Measurements from ENCODE around the gene MTF2.

MTF2 gene

DNA sequence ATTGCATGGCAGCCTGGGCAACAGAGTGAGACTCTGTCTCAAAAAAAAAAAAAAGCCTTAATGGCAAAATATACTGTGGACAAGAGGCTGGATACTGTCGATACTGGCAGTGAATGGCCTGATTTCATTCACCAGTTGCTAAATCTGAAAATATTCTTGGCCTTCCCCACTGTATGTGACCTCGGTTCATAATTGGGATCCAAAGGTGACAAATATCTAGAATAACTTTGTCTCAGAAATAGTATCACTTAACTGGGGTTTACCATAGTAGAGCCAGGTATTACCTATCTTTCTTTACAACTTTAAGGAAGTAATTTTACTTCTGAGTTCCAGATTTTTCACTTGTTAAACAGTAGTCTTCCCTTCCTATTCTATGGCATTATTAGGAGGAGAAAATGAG is 8.4 kb downstream of the MTF2 start:
- DNase-seq: no peak

DNA sequence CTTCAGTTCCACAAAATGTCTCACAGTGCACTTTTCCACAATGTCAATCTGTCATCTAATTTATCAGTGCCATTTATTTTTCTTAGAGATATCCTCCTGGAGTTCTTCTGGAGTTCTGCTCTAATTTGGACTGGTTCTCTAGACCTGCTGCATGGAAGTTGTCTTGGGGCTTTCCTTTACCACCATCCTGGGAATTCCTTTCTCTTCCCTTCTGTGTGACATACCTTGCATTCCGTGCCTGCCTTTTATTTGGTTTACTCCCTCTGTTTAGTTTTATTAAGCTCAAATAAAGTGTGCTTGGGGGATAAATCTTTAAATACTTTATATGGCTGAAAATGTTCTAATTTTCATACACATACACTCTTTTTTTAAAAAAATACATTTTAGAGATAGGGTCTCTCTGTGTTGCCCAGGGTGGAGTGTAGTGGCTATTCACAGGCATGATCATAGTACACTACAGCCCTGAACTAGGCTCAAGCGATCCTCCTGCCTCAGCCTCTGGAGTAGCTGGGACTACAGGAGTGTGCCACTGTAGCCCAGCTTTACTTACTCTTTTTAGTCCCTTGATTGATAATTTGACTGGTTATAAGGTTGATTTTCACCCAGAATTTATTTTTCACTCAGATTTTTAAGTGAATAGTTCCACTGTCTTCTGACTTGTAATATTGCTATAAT is 14.4 kb downstream of the MTF2 start:
- no peak for DNase-seq

DNA sequence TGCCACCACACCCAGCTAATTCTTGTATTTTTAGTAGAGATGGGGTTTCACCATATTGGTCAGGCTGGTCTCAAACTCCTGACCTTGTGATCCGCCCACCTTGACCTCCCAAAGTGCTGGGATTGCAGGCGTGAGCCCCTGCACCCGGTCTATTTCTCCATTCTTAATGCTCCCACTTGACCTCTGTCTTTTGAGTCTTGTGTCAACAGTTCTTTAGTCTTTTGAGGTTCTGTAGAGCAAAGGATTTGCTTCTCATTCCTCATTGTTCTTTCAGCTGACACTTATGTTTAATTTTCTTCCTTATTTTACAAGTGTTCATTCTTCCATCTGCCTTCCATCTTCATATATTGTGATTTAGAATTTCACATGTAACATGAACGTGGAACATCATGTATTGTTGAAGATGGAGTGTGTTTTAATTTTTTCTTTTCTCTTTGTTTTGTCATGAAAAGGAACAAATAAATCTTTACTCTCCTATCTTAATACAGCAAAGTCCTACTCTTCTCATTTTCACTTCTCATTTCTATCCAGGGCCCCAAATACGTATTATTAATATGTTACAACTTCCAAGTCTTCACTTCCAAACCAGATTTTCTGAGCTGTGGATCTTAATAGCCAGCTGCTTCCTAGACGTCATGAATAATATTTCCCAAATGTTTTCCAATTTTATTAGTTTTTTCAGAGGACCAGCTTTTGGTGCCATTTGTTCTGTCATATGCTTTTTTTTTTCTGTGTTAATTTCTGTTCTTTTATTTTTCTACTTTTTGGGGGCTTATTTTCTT is 16.9 kb downstream of the MTF2 start:
- DNase-seq: no peak

DNA sequence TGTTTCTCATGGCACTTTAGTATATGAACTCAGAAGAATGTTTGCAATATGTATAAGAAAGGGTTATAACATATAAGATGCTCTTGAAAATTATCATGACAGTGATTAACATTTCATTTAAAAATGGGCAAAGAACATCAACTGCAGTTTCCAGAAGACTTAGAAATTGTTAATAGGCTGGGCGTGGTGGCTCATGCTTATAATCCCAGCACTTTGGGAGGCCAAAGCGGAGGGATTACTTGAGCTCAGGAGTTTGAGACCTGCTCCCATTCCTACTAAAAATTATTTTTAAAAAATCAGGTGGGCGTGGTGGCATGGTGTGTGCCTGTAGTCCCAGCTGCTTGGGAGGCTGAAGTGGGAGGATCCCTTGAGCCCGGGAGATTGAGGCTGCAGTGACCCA is 23.1 kb downstream of the MTF2 start:
- DNase-seq: no peak

DNA sequence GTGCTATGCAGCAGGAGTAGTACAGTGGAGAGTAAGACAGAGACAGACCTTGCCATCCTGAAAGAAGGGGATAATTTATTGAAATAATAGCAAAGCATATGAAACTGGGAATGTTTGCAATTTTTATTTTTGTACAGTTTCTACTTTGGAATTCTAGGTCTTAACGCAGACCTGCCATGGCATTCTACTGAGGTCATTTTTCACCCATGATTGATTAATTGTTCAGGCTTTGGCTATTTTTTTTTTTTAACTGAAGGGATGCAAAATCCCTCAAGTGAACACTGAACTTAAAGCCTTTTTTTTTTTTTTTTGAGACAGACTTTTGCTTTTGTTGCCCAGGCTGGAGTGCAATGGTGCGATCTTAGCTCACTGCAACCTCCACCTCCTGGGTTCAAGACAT is 27.1 kb downstream of the MTF2 start:
- no peak for DNase-seq

DNA sequence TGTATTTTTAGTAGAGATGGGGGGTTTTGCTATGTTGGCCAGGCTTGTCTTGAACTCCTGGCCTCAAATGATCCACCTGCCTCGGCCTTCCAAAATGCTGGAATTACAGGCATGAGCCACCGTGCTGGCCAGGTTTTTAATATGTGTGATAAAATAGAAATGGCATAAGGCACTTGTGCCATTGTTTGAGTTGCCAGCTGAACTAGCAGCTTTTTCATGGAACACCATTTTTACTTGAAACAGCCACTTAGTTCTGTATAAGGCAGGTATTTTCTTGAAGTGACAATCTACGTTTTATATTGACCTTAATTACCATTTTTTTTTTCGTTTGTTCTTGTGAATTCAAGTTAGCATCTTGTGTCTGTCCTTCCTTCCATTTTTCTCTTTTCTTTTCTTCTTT is 28.3 kb downstream of the MTF2 start:
- no peak for DNase-seq

DNA sequence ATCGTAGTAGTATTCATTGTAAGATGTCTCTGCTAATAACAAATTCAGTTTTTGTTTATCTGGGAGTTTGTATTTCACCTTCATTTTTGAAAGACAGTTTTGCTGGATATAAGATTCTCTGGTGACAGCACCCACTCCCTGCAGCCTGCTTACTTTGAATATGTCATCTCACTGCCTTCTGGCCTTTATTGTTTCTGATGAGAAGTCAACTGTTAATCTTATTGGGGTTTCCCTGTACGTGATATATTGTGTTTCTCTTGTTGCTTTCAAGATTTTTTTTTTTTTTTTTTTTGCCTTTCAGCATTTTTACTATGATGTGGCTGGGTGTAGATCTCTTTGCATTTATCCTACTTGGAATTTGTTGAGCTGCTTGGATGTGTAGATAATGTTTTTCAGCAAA is 29.3 kb downstream of the MTF2 start:
- DNase-seq: no peak

DNA sequence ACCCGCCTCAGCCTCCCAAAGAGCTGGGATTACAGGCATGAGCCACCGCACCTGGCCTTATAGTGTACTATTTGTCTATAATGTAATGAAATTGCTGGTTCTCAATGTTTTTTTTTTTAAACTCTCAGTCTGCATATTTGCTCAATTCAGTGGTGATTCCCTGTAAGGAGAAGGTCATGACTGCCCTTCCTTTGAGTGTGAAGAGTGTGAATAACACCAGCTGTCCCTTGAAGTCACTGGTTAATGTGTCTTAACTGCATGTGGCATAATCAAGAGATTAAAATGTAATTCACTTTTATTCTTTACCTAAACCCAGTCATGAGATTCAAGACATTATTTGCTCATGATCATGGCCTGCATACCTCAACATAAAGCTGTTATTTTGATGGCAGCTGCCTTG is 30.5 kb downstream of the MTF2 start:
- DNase-seq: peak; percentile 11

DNA sequence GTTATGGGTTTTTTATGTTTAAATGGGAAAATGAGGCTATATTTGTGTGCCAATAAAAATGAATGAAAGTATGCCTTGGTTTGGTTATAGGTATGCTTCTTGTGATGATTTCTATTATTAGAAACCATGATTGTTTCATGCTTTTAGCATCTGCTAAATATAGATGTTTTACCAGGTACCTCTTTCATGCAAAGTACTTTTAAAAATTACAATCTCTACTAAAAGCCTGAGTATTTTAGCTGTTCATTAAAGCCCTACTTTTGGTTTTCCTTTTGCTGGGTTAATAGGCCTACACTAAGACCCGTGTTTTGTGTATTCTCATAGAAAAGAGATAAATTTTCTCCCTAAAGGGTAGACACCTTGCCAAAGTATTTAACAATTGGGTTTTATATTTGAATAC is 32.0 kb downstream of the MTF2 start:
- DNase-seq: no peak

DNA sequence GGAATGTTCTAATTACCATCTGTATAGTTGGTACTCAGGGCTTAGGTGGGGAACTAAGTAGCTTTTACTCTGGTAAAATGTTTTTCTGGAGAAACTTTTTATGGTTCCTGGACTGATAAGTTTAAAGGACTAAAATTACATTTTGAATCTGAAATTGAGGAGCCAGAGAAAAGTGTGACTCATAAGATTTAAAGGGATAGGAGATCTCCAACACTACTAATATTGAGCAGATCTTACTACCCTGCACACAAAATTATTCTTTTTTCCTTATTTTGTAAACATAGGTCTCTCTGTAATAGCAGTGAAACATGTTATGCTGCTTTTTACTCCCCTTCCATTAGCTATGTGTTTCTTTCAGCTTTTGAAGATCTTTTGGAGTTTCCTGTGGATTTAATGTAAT is 32.5 kb downstream of the MTF2 start:
- DNase-seq: no peak

DNA sequence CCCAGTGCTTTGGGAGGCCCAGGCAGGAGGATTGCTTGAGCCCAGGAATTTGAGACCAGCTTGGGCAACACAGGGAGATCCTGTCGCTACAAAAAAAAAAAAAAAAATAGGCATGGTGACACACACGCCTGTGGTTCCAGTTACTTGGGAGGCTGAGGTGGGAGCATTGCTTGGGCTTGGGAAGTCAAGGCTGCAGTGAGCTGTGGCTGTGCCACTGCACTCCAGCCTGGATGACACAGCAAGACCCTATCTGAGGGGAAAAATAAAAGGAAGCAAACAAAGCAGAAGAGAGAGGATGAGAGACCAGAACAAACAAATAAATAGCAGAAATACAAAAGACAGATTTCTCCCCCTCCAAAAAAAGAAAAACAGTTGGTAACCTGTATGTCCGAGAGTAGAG is 34.0 kb downstream of the MTF2 start:
- no peak for DNase-seq

DNA sequence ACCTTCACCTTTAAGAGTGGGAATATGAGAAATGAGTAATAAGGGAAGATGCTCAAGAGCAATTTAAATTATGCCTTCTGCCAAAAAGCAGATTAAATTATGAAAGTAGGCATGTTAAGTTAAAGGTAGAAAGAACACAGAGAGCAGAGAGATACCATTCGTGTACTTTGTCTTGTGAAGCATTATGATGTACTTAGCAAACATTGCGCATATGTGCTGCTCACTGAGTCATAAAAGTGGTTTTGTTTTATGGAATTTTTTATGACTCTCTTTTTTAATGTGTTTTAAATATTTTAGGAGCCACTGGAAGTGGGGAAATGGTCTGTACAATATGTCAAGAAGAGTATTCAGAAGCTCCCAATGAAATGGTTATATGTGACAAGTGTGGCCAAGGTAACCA is 35.3 kb downstream of the MTF2 start:
- no peak for DNase-seq

DNA sequence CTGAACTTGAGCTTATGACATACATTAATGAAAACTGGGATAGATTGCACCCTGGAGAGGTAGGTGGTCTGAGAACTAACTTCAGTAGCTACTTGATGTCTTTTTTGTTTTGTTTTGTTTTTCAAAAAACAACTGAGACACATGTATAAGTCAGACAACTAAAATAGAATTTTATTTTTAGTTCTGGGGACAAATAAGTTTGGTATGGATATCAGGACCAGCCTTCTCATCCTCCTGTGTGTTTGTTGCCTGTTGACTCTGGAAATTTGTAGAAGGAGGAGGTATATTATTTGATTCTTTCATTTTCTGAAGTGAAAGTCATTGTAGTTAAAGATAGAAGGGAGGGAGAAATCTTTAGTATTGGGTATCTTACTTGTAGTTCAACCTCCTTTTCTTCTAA is 41.5 kb downstream of the MTF2 start:
- DNase-seq: no peak

DNA sequence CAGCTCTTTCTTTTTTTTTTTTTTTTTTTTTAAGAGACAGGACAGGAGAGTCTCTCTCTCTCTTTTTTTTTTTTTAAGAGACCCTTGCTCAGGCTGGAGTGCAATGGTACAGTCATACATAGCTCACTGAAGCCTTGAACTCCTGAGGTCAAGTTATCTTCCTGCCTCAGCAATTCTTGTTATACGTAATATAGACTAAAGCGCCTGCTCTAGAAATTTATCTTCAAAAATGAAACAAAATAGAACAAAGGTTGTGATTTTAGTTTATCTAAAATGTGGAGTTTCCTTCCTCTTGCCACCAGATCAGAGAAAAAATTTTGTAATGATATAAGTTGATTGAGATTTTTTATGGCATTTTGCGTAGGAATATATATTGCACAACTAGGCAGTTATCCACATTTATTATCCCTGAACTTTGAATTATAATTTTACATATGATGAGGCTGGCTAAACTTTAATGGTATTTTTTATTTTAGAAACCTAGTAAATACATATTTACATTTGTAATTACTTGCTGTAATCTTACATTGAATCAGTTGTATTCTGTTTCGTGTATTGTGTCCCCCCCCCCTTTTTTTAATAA is 44.2 kb downstream of the MTF2 start:
- no peak for DNase-seq

DNA sequence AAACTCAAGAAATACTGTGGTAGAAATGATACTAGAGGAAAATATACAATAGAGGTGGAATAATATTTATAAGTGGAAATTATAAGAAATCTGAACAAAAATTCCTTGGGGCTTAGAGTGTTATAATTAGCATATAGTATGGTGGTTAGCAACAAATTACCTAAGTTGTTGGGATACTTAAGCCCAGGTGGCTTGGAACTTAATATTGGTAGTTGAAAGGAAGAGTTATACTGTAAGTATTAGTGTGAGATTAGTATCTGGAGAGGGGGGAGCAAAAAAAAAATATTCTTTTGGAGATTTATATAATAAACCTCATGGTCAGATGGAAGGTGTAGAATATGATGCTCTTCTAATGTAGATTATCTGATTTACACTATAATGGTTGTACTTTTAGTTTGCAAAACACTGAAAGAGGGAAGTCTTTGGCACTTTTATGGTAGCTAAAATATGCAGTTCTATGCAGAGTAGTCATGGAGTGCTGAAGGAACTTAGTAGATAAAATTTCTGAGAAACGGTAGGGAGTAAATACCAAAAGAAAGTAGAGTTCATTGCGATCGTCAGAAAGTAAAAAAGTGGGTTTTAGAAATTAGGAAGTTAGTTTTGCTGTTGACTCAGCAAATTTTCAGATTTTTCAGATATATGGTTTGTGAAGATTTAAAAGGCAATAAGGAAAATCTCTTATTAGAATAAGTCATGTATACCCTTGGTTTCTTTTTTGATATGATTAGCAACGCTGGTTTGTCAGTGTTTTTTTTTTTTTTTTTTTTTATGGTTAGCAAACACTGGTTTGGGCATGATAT is 45.7 kb downstream of the MTF2 start:
- DNase-seq: no peak

DNA sequence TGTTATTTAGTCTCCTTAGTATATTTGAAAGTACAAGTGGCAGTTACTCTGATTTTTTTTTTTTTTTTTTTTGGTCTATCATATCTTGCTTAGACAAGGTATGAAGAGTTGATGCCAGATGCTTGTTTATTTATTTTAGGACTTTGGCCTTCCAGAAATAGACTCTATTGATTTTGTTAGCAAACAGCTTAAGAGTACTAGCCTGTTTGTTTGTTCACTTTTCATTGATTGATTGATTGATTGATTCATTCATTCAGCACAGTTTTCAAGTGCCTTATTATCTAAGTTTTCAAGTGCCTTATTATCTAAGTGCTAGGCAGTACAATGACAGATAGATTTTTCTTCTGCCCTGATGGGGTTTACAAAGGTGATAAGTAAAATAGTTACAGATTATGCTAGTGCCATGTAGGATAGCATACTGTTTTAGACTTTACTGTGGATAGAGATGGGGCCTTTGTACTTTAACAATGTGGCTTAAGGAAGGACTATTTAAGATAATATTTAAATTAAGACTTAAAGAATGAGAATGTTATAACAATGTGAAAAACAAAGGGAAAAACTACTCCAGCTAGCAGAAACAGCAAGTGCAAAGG is 50.5 kb downstream of the MTF2 start:
- no peak for DNase-seq

DNA sequence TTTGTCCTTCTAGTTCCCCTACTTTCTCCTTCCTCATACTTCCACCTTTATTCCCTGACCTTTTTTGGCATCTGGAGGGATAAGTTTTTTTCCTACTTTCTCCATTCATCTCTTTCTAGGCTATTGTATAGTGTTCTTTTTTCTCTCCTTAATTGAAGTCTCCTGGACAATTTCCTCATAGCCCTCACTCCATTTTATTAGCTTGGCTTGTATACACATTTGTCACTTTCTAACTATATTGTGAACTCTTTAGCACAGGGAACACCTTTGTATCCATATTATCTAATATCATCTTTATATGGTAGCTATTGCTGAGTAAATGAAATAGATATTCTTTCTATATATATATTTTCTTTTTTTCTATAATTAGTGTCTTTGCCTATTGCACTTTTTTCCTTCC is 53.6 kb downstream of the MTF2 start:
- DNase-seq: no peak

DNA sequence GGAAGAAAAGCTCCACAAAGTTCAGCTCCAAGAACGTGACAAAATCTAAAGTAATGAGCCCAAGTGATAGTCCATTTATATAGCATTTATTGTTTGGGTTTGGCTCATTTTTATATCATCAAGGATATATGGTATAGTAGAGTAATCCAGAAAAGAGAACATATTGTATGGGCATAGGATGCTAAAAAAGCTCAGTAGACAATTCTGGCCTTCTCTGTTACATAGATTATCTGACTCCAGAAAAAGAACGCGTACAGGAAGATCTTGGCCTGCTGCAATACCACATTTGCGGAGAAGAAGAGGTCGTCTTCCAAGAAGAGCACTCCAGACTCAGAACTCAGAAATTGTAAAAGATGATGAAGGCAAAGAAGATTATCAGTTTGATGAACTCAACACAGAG is 57.4 kb downstream of the MTF2 start:
- no peak for DNase-seq

DNA sequence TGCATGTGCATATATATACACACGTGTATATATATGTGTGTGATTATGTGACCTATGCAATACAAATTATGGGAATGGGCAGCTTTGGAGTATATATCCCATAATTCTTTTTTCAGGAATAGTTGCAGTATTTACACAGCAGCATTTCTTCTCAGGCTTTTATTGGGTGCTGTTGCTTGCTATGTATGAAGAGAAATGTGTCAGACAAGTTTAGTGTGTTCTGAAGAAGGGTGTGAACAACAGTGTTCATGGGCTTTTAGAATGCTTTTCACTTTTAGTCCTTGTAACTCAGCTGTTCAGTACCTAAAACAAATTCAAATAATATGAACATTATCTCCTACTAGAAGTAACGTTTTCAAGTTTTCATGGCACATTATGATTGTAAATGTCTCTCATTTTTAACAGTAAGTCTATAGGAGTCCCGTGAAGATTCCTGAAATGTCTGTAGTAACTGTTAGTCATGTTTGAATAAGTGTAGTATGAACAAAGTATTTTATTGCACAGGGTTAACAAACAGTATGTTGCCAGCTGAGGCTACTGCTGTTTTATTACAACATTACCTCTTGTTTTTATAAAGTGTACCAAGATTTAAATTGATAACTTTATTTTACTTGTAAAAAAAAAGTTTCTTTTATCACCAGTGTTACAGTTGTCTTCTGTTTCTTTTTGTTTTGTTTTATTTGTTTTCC is 58.7 kb downstream of the MTF2 start:
- no peak for DNase-seq

DNA sequence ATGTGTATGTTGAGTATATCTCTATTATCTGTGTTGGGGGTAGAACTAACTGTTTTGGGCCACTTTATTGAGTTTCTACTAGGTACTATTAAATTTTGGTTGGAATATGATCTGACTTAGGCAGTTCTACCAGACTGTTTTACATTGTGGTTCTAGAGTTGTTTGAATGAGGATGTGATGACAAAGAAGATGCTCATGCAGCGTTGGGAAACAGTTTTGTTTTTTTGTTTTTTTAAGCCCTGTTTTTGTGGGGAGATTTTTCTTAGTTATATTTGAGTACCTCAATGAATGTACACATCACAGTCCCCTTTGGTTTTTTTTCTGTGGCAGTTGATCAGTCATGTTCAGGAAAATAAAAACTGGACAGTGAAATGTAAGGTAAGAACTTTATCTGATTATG is 61.0 kb downstream of the MTF2 start:
- no peak for DNase-seq

DNA sequence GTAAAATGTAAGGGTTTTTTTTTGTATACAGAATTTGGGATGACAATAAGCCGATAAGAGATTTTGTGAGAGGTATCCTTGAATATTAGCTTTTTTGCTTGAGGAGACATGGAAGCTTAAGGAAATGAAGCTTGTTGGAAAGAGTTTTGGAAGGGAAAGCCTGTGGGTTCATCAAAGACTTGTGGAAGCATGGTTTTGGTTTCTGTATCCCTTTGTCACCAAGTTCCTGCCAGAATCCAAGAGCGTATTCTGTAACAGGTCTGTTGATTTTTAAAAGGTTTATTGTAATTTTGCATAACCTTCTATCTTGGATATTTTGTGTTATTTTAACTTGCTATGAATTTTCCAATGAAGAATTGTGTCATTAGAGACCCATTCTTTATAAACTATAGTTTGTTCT is 63.1 kb downstream of the MTF2 start:
- no peak for DNase-seq

DNA sequence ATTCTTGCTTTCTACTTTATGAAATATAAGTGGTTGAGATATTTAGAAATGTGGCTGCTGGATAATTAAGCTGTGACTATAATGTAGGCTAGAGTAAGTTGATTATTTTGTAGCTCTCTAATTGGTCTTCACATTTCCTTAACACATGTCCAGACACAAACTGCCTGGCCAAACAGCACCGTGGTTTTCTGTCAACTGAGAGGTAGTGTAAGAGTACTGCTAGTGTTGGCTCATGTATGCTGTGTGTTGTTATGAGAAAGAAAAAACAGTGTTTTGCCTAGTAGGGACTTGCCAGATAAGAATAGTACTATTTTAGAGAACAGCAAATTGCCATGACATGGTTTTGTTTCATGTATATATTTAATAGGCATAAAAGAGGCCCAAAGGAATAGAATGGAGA is 64.1 kb downstream of the MTF2 start:
- DNase-seq: no peak

DNA sequence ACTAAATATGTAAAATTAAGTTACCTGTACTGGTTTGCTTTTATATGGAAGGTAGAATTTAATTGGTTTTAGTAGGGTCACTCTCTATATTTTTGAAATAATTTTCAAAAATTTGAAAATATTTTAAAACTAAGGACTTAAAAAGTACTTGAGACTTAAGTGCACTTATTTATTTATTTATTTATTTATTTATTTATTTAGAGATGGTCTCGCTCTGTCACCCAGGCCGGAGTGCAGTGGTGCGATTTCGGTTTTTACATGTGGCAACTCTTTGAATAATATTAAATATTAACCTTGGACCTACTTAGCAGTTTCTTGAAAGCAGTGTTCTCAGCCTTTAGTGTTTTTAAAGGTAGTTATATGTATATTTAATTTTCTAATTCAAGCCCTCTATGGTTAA is 64.7 kb downstream of the MTF2 start:
- no peak for DNase-seq
